Stimulated activated CD4-positive, alpha-beta T cell treated with anti-CD3 and anti-CD28 coated beads, Interleukin-4, amount 100 ng/mL, for 24 hours (primary cell): ENCODE measurements around the gene CALM1.
"Not testable (repeated sequence)": the region's sequence is repeated elsewhere in the genome, so short reads cannot be mapped to it uniquely, and the experiment has no call there.

ENCODE experiments used
- DNase-seq: peaks from one replicate; pipeline ENCODE4 v3.0.0-alpha.2; 2020

Gene CALM1

GRCh38 chr14:90383731-90384542 is 12.9 kb upstream of the CALM1 start:
- peak; percentile 53 for DNase-seq

- peak; percentile 30 for DNase-seq
These were observed 12.3 kb upstream of the CALM1 start for GRCh38 chr14:90384543-90384911.

GRCh38 chr14:90386321-90386720 is 10.5 kb upstream of the CALM1 start:
- no peak for DNase-seq

- no peak for DNase-seq
These were observed 9.5 kb upstream of the CALM1 start for GRCh38 chr14:90387206-90387760.

- no peak for DNase-seq
These were observed 8.4 kb upstream of the CALM1 start for GRCh38 chr14:90388437-90388836.

- DNase-seq = peak; percentile 25
These were observed 7.8 kb upstream of the CALM1 start for GRCh38 chr14:90388982-90389381.

- DNase-seq = no peak
These were observed 2.9 kb upstream of the CALM1 start for GRCh38 chr14:90393966-90394365.

GRCh38 chr14:90394782-90395181 is 2.0 kb upstream of the CALM1 start:
- DNase-seq = not testable (repeated sequence)

- peak; percentile 59 for DNase-seq
These were observed 841 bp downstream of the CALM1 start for GRCh38 chr14:90397425-90398314.

GRCh38 chr14:90398315-90398839 is 1.5 kb downstream of the CALM1 start:
- DNase-seq = peak; percentile 59

- no peak for DNase-seq
These were observed 2.2 kb downstream of the CALM1 start for GRCh38 chr14:90398841-90399540.

- DNase-seq = peak; percentile 88
These were observed 3.0 kb downstream of the CALM1 start for GRCh38 chr14:90399541-90400444.

- no peak for DNase-seq
These were observed 4.2 kb downstream of the CALM1 start for GRCh38 chr14:90400904-90401561.

GRCh38 chr14:90402016-90402415 is 5.2 kb downstream of the CALM1 start:
- DNase-seq = no peak

GRCh38 chr14:90403065-90403464 is 6.2 kb downstream of the CALM1 start:
- no peak for DNase-seq

- DNase-seq = no peak
These were observed 8.3 kb downstream of the CALM1 start for GRCh38 chr14:90405101-90405500.

- no peak for DNase-seq
These were observed 8.9 kb downstream of the CALM1 start for GRCh38 chr14:90405755-90406154.

GRCh38 chr14:90406384-90406798 is 9.6 kb downstream of the CALM1 start:
- no peak for DNase-seq

GRCh38 chr14:90407230-90407629 is 10.4 kb downstream of the CALM1 start:
- DNase-seq = no peak

- DNase-seq = no peak
These were observed 11.9 kb downstream of the CALM1 start for GRCh38 chr14:90408713-90409112.

- DNase-seq = no peak
These were observed 12.4 kb downstream of the CALM1 start for GRCh38 chr14:90409209-90409730.
